Activated CD4-positive, alpha-beta T cell treated with anti-CD3 and anti-CD28 coated beads for 4 hours (primary cell): ENCODE results near the gene CLIC5.
"Not testable (repeated sequence)": the region's sequence is repeated elsewhere in the genome, so short reads cannot be mapped to it uniquely, and the experiment has no call there.

Experiments
- DNase-seq, 2 donors: peaks; one replicate each; pipeline ENCODE4 v3.0.0-alpha.2; 2020

CLIC5 gene

GRCh38 chr6:45959534-45960145, 56.0 kb downstream of the CLIC5 start:
- no peak for DNase-seq

DNA sequence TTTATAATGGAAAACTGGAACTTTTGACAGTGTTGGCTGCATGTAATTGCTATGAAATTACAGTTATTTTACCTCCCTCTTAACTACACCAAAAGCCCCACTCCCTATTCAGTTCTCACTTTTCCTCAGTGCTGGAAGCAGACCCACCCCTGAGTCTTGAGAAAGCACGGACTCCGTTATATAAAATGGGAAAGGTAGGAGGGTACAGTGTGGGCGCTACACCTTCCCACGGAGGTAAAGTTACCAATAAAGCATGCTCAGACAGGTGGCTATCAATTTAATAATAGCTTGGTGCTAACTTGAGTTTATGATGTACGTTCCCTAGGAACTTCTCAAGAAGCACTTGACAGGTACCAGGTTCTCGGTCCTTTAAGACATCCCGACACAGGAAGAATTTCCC, 59.0 kb downstream of the CLIC5 start:
- no peak for DNase-seq

- DNase-seq = no peak
Measured at GRCh38 chr6:45956176-45956575, 59.5 kb downstream of the CLIC5 start.

DNA sequence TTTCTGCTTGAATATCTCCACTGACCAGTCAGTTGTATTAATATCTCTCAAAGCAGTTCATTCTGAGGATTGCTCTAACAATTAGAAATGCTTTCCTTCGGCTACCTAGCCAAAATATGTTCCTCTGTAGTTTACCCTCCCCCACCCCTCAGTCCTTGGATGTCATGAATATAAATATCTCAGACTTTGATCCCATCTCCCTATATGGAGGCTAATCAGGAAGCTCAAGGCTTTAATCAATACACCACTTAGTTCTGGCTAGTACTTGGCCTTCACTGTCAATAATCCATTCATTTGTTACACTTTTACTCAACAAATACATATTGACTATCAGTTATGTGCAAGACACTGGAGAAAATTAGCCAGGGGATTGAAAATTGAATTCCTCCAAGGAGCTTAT, 60.1 kb downstream of the CLIC5 start:
- no peak for DNase-seq

DNA sequence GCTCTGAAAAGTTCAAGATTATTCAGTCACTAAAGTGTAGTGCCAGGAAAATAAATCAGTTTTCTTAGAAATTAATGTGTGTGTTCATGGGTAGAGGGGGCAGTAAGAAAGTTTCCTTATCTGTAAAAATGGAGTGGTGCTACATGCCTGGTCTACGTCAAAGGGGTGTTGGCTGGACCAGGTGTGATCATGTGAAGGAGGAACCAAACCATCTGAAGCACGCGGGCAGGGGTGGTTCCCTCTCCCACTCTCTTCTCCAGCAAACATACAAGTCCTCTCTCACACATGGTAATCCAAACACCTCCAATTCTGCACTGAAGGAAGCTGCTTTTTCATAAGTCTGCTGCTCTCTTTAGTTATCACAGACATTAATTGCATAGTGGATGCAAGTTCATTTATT, 63.1 kb downstream of the CLIC5 start:
- no peak for DNase-seq

GRCh38 chr6:45952168-45952529, 63.5 kb downstream of the CLIC5 start:
- no peak for DNase-seq

DNA sequence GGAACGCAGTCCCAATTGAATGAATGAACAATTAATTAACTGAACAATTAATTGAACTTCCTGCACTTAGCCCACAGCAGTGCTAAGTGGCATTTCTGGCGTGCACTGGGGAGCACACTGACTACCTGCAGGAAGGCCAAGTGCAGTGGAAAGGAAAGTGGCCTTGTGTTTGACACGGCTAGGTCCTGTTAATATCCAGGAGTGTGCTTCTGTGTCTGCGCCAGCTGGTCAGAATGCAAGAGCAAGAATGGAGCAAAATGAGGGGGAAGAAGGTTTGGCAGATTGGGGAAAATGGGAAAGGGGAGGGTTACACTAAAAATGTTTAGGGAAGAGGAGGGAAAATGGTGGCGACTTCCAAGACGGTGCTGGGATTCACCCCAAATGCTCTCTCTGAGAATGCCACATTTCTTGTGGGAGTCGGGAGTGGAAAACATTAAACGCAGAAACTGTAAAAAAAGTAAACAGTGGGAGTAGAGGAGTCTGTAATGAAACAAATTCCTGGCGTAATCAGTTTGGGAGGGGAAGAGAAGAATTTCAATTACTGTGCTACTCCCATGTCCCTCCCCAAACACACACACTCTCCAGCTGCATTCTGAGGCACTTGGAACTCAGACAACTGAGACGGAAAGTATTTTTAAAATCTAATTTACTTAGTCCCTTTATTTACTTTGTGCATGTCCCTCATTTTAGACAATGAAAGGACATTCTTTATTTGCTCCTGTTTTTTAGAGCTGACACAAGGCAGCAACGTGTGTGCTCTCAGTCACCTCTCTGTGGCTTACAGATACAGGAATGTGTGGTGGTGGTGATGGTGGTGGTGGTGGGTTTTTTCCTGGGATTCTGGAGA, 64.1 kb downstream of the CLIC5 start:
- DNase-seq = no peak

DNA sequence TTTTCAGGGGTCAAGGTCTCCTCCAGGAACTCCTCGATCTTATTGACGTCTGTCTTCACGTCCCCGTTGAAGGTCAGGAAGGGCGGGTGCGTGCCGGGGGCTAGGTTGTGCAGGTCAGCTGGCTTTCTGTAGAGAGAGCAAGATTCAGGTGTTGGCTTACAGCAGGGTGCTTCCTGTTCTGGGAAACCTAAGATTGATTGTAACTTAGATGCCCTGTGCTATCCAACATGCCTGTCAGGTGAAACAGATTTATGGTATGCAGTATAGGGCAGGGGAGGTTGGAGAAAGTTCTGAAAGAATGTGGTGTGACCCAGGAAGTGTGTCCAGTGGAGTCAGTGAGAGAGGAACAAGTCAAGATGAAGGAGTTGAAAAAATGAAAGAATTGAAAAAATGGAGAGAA, 66.4 kb downstream of the CLIC5 start:
- no peak for DNase-seq

GRCh38 chr6:45947807-45948206, 67.9 kb downstream of the CLIC5 start:
- no peak for DNase-seq

DNA sequence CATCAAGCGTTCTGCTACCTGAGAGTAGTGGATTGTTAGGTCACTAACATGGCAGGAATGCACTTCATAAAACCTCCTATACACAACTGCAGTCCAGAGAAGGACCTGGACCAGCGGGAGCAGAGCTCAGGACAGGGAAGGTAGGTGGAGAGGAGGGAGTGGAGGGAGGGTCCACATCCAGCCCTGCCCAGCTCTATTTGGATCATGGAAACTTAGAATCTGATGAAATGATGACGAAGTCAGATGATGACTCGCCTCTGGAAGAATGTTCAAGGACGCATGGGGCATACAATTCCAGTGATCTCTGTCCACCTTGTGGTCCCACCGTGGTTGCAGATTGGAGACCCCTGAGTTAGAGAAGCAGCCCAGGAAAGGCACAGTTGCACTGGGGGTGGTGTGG, 68.8 kb downstream of the CLIC5 start:
- no peak for DNase-seq

- no peak for DNase-seq
Measured at GRCh38 chr6:45946352-45946751, 69.3 kb downstream of the CLIC5 start.

- DNase-seq = no peak
Measured at GRCh38 chr6:45942953-45943352, 72.7 kb downstream of the CLIC5 start.

DNA sequence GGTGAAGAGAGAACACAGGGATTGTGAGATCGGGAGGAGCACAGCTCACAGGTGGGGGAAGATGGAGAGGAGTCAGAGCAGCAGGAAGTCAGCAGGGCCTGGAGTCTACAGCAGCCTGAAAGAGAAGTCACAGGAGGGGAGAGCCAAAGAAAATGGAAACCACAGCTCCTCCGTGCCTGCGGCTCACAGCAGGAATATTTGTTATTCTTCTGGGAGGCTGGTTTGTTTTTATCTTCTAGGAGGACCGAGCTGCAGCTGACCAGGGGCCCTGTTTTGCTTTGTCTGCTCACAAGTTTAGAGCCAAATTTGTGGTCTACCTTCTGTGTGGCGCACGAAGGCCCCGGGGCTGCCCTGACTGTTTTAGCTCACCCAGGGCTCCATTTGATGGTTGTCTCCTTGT, 81.8 kb downstream of the CLIC5 start:
- no peak for DNase-seq

- no peak for DNase-seq
Measured at GRCh38 chr6:45931232-45931631, 84.4 kb downstream of the CLIC5 start.

DNA sequence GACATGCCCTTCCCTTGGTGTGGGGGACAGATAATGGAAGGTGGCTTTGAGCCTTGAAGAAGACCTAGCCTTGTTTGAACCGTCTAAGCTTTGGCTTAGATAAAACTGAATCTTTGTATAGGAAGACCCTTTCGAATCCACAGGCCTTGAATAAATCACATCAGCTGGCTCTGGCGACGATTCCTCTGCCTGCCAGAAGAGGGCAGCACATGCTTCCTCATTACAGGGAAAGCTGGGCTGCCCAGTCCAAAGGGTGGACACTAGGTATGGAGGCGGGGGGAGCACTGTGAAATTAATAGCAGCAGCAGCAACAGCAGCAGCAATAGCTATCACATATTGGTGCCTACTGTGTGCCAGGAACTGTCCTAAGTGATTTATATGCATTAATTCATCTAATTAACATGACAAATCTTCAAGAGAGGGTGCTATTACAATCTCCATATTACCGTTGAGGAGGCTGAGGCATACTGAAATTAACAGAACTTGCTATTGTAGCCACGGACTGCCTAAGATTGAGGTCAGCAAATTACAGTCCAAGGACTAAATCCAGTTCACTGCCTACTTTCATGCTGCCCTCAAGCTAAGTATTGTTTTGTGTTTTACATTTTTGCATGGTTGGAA, 85.1 kb downstream of the CLIC5 start:
- peak; percentile 38 to 51 for DNase-seq

- DNase-seq = no peak
Measured at GRCh38 chr6:45929421-45930361, 86.0 kb downstream of the CLIC5 start.

GRCh38 chr6:45928721-45929305, 86.8 kb downstream of the CLIC5 start:
- no peak for DNase-seq

DNA sequence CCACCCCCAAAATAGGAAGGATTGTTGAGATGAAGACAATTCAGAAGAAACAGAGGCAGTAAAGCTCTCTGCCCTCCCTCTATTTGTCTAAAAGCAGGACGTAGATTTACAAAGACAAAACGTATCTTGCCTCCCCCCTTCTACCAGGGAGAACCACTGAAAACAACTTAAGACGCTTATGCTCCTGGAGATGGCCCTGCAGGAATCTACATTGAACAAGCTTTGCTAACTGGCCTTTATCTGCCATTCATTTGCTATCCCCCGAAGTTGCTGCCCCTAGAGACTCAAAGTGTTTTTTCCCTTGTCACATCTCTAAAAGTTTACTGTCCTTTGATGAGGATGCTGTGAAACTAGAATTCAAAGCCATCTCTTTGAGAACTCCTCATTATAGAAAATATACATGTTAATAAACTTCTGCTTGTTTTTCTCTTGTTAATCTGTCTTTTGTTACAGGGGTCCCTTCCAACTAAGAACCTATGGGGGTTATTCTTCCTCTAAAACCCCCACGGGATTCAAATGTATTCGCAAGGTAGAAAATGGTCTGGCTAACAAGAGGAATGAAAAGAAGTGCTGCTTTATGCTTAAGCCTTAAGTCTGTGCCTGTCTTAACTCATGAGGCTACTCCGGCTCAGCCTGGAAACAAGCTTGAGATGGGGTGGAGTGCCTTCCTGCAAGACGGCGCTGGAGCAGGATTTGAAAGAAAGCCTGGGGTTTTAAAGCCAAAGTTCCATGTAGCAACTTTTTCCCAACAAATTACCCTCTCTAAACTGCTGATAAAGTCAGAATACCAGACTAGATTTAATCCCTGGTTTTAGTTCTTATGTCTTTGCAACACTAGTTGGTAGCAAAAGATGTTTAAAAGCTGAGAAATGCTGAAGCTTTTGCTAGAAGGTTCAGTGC, 88.0 kb downstream of the CLIC5 start:
- no peak for DNase-seq

- not testable (repeated sequence) for DNase-seq
Measured at GRCh38 chr6:45926423-45926822, 89.2 kb downstream of the CLIC5 start.

GRCh38 chr6:45924763-45925342, 90.8 kb downstream of the CLIC5 start:
- no peak for DNase-seq

DNA sequence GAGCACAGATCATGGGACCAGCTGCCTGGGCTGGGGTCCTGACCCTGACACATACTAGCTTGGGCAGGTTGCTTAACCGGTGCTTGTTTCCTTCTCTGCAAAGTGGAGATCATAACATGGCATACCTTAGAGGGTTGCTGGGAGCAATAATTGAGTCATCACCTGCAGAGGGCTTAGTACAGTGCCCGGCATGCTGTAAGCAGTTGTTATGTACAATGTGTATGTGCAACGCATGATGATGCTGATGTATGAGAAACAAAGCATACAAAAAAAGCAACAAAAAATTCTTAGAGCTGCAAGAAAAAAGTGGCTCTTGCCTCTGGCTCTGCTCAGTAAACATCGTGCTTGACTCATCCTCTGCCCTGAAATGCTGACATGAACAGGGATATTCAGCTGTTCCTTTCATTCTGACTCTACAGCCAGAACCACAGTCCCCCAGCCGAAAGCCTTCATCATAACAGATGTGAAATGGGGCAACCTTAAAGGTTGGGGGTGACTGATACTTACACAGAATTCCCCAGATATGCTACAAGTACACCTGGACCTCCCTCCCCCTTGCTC, 91.7 kb downstream of the CLIC5 start:
- DNase-seq = no peak
